Ishikawa (cell line): ENCODE results near the gene SNX21.

Source experiments
- CEBPB ChIP-seq: IDR thresholded peaks from 2 replicates; pipeline ENCODE4 v1.6.1; 2012
- CREB1 ChIP-seq: IDR thresholded peaks from 2 replicates; pipeline ENCODE4 v1.6.1; 2012; ENCODE audit warnings: low read depth
- EGR1 ChIP-seq: IDR thresholded peaks from 2 replicates; pipeline ENCODE4 v1.6.1; 2012
- EP300 ChIP-seq: IDR thresholded peaks from 2 replicates; pipeline ENCODE4 v1.6.1; 2012; ENCODE audit warnings: borderline replicate concordance
- FOXM1 ChIP-seq: IDR thresholded peaks from 2 replicates; pipeline ENCODE4 v1.6.1; 2012; ENCODE audit warnings: low read depth, borderline replicate concordance
- MAX ChIP-seq: IDR thresholded peaks from 2 replicates; pipeline ENCODE4 v1.6.1; 2012
- NFIC ChIP-seq: IDR thresholded peaks from 2 replicates; pipeline ENCODE4 v1.6.1; 2012
- RAD21 ChIP-seq: IDR thresholded peaks from 2 replicates; pipeline ENCODE4 v1.6.1; 2012; ENCODE audit warnings: low read depth
- REST ChIP-seq: IDR thresholded peaks from 2 replicates; pipeline ENCODE4 v1.6.1; 2012; ENCODE audit warnings: low read depth, mild to moderate bottlenecking
- TAF1 ChIP-seq: IDR thresholded peaks from 2 replicates; pipeline ENCODE4 v1.6.1; 2012; ENCODE audit warnings: low read depth, mild to moderate bottlenecking
- TCF12 ChIP-seq: IDR thresholded peaks from 2 replicates; pipeline ENCODE4 v1.6.1; 2012; ENCODE audit warnings: low read depth
- TEAD4 ChIP-seq: IDR thresholded peaks from 2 replicates; pipeline ENCODE4 v1.6.1; 2012
- USF1 ChIP-seq: IDR thresholded peaks from 2 replicates; pipeline ENCODE4 v1.6.1; 2012
- YY1 ChIP-seq: IDR thresholded peaks from 2 replicates; pipeline ENCODE4 v1.6.1; 2012; ENCODE audit warnings: low read depth
- ZBTB7A ChIP-seq: IDR thresholded peaks from 2 replicates; pipeline ENCODE4 v1.6.1; 2012; ENCODE audit warnings: low read depth

SNX21 gene

GRCh38 chr20:45842169-45842812 is 8.7 kb downstream of the SNX21 start:
- TF ChIP-seq FOXM1 (no peak), EGR1 (no peak), CREB1 (no peak), MAX (no peak), ZBTB7A (no peak), USF1 (no peak), TEAD4 (no peak), TAF1 (no peak), YY1 (no peak), CEBPB (no peak), RAD21 (no peak), NFIC (no peak), REST (no peak), EP300 (no peak), TCF12 (no peak)

GRCh38 chr20:45843506-45843905 is 9.9 kb downstream of the SNX21 start:
- TF ChIP-seq RAD21: no peak
- no peak for TF ChIP-seq TCF12
- no peak for TF ChIP-seq ZBTB7A
- no peak for TF ChIP-seq FOXM1
- no peak for TF ChIP-seq YY1
- TF ChIP-seq CREB1: no peak
- no peak for TF ChIP-seq CEBPB
- TF ChIP-seq TAF1: no peak
- no peak for TF ChIP-seq EP300
- no peak for TF ChIP-seq USF1
- TF ChIP-seq REST: no peak
- no peak for TF ChIP-seq MAX

- TF ChIP-seq NFIC (no peak), RAD21 (no peak), USF1 (no peak), TEAD4 (no peak), CEBPB (no peak), FOXM1 (no peak), ZBTB7A (no peak), REST (no peak), TCF12 (no peak), EGR1 (no peak), YY1 (no peak), MAX (no peak), TAF1 (no peak), EP300 (no peak), CREB1 (no peak)
These were observed 11.9 kb downstream of the SNX21 start for GRCh38 chr20:45845452-45845851.
